ENCODE data around the gene ZNF667.
A peak's percentile ranks its signal among the peaks of the same experiment; 100 is the strongest.

The ZNF667 gene

DNA sequence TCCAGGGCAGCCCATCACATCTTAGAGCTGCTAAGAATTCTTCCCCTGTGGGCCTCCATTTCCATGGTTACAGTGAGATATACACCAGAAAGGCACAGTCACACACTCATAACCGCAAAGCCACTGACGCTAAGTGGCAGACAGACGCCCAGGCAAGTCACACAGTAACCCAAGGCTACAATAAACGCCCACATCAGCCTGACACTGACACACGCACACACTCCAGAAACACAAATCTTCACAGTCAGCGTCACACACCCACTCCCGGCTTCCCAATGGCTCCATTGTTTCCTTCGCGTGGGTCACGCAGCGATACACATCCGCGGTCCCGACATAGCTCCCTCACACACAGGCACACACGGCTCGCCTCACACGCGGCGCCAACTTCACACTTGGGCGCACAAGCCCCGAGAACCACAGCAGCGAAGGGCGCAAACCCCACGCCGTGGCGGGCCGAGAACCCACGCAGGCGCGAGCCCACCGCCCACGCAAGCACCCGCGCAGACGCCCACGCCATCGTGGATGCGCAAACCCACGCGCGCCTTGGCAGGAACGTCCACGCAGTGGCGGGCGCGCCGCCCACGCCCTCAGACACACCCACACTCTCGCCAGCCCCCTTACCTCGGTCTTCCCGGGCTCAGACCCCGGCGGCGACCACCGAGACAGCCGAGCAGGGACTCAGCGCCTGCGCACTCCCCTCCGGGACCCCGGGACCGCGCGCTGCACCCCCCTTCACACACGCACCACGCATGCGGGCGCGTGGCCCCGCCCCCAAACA, at the start of gene ZNF667:
ZNF667 (minus strand) TSS at position 695 of the 778 bp plus-strand sequence. CDS start 14,975 bp downstream, outside the sequence.
- no peak for DNase-seq (ENCODE audit: low read depth in 2 of 2)

DNA sequence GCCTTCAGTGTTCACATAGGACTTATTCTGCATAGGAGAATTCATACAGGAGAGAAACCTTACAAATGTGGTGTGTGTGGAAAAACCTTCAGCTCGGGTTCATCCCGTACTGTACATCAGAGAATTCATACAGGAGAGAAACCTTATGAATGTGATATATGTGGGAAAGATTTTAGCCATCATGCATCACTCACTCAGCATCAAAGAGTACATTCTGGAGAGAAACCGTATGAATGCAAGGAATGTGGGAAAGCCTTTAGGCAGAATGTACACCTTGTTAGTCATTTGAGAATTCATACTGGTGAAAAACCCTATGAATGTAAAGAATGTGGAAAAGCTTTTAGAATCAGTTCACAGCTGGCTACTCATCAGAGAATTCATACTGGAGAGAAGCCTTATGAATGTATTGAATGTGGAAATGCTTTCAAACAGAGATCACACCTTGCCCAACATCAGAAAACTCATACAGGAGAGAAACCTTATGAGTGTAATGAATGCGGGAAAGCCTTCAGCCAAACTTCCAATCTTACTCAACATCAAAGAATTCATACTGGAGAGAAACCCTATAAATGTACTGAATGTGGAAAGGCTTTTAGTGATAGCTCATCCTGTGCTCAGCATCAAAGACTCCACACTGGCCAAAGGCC, 48.2 kb upstream of the ZNF667 start:
- DNase-seq (ENCODE audit: low read depth in 2 of 2), result no peak

DNA sequence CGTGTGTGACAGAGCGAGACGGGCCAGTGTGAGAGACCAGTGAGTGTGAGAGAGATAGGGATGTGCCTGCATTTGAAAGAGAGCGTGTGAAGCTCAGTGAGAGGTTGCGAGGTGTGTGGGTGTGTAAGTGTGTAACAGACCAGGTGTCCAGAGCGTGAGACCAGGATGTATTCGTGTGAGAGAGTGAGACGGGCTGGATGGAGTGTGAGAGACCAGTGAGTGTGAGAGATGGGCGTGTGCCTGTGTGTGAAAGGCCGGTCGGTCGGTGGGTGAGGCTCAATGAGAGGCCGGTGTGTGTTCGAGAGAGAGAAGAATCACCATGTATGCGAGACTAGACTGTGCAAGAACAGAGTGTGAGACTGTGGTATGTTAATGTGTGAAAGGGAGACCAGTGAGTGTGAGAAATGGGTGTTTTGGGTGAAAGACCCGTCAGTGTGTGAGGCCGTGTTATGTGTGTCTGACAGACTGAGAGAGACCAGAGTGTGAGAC, 31.2 kb upstream of the ZNF667 start:
- DNase-seq (ENCODE audit: low read depth in 2 of 2), result no peak

DNA sequence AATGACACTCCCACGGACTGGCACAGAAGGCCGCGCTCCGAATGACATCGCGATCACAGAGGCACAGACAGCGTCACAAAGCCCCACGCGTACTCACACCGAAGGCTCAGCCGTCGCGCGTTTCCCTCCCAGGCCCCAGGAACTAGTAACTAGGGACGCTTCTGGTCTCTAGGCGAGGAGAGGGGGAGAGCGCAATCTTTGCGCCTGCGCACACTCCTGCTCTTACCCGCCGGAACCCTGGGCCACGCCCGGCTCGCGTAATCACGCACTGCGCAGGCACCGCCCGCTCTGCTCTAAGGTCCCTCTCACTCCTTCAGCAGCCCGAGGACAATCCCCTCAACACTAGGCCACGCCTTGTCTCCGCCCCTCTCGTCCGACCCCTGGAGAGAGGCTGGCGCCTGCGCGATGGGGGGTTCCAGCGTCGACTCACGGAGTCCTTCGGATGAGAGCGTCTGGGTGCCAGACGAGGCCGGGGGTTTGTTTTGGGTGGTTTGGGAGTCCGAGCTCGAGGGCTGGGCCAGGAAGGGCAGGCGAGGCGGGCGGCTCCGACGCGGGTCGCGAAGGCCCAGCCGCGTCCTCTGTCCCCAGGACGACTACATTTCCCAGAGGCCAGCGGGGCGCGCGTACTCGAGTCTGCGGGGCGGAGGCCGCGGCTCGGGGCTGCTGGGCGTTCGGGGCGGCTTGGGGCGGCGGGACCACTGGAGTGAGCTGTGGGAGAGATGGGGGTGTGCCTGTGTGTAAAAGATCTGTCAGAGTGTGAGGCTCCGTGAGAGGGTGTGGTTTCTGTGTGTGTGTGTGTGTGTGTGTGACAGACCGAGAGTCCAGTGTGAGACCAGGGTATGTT, 30.5 kb upstream of the ZNF667 start, which contains the start of gene ZNF471:
ZNF471 (plus strand) TSS at position 410 of the 844 bp plus-strand sequence. CDS start 3,717 bp downstream, outside the sequence.
- peak; percentile 58 to 71 for DNase-seq (ENCODE audit: low read depth in 2 of 2)

DNA sequence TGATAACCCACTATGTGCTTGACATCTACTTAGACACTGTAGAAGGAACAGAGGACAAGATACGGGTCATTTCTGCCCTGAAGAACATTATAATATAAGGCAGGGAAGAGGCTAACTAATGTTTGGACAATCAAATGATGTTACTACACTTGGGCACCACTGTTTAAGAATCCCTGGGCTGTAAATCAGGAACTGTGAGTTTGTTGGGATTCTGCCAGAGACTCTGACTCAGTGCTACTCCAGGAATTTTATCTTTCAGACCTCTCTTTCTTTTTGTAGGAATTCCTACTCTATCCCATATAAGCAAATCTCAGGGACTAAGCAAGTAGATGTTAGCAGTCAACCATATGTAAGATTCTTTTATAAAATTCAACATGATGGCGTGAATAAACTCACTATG, 27.4 kb upstream of the ZNF667 start:
- DNase-seq (ENCODE audit: low read depth in 2 of 2), result no peak

DNA sequence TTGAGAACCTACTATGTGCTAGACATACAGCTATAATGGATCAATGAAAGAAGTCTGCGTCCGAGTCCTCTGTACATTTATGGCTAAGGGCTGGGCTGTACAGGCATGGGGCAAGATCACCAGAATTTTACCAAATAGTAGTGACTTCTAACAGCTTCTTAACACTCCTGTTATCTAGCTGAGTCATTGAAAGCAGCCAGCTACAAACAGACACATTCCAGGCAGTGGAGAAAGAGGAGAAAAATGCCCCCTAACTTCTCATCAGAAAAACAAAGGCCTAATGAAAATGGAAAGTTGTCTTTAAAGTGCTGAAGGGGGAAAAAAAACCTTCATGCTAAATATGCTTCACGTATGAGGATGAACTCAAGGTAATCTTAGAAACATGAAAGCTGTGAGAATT, 14.3 kb upstream of the ZNF667 start:
- DNase-seq (ENCODE audit: low read depth in 2 of 2), result no peak

DNA sequence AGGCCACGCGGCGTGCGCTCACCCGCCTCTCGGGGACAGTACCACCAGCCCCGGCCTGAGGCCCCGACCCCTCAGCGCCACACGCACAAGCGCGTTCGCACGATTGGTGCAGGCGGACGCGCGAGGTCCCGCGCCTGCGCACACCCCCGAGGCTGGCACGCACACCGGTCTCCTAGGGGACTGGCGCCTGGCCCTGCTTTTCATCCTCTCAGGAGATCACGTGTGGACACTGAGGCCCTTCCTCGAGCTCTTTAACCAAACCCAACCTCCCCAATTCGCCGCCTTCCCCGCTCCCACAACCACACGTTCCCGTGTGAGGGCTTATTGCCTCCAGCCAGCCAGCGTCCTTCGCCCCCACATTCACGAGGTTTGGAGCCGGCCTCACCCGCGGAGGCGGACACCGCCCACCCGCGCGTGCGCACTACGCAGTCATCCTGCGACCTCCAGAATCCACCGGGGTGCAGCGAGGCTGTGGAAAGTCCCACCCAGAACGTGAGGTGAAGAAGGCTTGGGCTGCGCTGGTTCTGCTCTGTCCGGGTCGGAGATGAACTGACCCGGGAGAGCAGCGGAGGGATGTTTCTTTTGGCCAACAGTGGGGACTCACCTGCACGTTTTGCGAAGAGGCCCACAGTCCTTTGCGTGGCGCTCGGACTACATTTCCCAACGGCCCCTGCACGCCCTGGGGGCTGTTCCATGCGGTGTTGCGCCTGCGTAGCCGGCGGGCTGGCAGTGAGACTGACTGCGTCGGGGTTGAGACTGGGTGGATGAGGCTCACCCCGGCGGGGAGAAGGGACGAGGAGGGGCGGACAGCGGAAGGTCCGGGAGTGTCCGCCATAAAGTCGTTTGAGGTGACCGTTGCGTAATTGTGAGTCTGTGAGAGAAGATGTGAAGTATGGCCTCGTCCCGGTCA, 539 bp upstream of the ZNF667 start:
- peak; percentile 24 to 34 for DNase-seq (ENCODE audit: low read depth in 2 of 2)

DNA sequence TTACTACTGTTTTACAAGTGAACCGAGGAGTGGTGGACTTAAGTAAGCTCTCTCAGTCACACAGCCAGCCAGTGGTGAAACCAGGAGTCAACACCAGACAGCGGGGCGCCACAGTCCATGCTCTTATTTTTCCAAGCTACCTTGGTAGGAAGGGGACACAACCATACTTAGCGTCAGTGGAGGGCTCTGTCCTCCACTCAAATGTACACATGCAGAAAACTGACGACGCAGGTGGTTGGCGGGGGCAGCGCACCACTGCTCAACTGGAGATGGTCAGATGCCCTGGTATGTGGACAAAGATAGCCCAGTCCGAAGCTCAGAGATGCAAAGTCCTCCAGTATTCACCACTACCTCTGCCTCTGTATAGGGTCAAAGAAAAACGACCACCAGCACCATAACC, 1.1 kb downstream of the ZNF667 start:
- DNase-seq (ENCODE audit: low read depth in 2 of 2), result no peak

DNA sequence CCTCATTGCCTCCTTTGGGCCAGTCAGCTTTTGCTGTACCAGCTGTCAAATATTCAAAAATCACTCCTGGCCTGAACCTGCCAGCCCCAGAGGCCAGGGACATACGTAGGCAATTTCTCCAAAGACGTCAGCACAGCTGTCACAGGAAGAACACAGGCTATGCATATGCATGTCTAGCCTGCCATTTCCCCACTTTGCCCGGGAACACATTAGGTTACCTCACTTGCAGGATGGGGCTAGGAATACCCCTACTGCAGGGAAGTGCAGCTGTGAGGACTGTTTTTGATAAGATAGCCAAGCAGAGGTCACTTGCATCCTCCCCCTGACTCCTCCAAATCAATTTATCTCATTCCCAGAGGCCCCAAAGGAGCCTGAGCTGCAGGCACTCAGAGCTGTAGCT, 2.8 kb downstream of the ZNF667 start:
- no peak for DNase-seq (ENCODE audit: low read depth in 2 of 2)

DNA sequence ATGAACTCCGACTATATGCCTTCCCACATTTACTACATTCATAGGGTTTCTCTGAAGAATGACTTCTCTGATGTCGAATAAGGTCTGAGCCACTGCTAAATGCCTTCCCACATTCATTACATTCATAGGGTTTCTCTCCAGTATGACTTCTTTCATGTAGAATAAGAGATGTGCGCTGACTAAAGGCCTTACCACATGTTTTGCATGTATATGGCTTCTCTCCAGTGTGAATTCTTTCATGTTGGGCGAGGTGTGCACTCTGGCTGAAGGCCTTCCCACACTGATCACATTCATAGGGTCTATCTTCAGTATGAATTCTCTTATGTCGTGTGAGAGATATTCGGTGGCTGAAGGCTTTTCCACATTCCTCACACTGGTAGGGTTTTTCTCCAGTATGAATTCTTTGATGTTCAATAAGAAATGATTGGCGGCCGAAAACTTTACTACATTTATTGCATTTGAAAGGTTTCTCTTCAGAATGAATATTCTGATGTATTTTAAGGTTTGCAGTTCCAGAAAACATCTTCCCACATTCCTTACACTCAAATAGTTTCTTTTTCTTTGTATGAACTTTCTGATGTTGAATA, 35.8 kb downstream of the ZNF667 start:
- no peak for DNase-seq (ENCODE audit: low read depth in 2 of 2)

DNA sequence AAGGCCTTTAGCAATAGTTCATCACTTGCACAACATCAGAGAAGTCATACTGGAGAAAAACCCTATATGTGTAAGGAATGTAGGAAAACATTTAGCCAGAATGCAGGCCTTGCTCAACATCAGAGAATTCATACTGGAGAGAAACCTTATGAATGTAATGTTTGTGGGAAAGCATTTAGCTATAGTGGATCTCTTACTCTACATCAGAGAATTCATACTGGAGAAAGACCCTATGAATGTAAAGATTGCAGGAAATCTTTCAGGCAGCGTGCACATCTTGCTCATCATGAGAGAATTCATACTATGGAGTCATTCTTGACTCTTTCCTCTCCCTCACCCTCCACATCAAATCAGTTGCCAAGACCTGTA, 53.2 kb downstream of the ZNF667 start:
- no peak for DNase-seq (ENCODE audit: low read depth in 2 of 2)

DNA sequence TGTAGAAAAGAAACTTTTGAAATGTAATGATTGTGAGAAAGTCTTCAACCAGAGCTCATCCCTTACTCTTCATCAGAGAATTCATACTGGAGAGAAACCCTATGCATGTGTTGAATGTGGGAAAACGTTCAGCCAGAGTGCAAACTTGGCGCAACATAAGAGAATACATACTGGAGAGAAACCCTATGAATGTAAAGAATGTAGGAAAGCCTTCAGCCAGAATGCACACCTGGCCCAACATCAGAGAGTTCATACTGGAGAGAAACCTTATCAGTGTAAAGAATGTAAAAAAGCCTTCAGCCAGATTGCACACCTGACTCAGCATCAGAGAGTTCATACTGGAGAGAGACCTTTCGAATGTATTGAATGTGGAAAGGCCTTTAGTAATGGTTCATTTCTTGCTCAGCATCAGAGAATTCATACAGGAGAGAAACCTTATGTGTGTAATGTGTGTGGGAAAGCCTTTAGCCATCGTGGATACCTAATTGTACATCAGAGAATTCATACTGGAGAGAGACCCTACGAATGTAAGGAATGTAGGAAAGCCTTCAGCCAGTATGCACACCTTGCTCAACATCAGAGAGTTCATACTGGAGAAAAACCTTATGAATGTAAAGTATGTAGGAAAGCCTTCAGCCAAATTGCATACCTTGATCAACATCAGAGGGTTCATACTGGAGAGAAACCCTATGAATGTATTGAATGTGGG, 53.7 kb downstream of the ZNF667 start:
- DNase-seq (ENCODE audit: low read depth in 2 of 2), result no peak

DNA sequence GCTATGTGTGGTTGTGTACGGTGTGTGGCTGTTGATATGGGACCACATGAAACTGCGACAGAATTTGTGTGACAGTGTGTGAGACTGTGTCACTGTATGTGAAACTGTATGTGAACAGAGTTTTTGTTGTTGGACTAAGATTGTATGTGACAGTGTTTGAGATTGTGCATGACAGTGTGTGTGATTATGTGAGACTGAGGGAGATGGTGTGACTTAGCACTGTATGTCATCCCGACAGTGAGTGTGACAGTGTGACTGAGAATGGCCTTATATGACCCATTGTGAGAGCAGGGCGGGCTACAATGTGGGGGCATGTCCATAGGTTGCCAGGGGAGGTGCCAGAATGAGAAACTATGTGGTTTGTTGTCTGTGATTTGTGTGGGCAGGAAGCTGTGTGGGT, 72.1 kb downstream of the ZNF667 start:
- DNase-seq (ENCODE audit: low read depth in 2 of 2), result no peak

DNA sequence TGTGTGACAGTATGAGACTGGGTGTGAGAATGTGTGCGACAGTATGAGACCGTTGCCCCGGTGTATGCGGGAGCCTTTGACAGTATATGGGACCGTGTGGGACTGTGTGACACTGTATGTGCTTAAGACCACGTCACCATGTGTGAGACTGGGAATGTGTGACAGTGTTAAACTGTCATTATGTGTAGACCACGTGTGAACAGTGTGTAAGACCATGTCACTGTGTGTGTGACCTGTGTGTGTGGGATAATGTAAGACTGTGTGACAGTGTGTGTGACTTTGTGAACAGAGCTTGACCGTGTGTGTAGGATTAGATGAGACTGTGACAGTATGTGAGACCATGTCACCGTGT, 72.5 kb downstream of the ZNF667 start:
- DNase-seq (ENCODE audit: low read depth in 2 of 2), result no peak

DNA sequence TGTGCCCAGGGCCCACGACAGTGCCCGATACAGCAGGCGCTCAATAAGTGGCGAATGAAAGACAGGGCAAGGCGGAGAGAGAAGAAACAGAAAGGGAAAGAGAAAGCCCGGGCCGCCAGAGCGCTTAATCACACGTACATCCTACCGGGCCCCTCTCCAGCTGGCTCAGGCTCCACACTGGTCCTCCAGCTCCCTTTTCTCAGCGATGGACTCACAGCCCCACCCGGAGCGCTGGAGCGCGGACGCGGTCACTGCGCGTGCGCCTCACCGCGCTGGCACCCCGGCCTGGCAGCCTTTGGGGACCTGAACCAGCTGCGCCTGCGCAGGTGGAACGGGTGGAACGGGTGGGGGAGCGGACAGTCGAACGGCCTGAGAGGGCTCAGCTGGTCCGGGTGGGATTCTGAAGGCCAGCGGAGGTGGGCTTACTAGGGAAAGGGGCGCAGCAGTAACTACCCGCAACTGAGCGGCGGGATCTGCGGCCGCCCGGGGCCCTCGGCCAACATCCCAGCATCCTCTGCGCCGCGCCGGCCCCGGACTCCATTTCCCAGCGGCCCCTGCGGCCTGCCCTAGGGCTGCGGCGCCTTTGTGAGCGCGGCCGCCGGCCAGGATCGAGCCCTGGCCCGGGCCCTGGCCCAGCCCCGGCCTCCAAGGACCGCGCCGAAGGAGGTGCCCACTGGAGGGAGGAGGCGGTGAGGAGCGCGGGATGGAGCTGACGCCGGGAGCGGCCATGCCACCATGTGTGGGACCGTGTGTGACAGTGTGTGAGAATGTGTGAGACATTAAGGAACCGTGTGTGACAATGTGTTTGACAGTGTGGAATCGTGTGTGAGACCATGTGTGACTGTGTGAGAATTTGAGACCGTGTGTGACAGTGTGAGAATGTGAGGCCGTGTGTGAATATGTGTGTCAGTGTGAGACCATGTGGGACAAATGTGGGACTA, 73.1 kb downstream of the ZNF667 start, which contains the start of gene ZNF583:
ZNF583 (plus strand) TSS at position 569 of the 941 bp plus-strand sequence. CDS start 2,783 bp downstream, outside the sequence.
- peak; percentile 81 to 87 for DNase-seq (ENCODE audit: low read depth in 2 of 2)

DNA sequence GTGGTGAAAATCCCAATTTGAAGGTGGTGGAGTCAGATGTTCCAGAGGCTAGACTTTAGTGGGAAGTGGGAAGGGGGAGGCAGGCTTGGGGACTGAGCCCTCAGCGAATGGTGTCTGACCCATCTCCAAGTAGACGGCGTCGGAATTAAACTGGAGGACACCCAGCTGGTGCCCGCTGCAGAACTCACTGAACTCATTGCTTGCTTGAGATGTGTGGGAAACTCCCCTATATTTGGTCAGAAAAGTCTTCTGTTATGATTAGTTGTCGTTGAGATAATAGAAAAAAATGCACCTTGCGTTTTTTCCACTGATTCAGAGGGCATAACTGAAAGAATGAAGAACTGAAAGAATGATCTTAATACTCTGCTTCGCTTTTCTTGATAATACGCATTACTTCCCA, 73.9 kb downstream of the ZNF667 start:
- no peak for DNase-seq (ENCODE audit: low read depth in 2 of 2)

DNA sequence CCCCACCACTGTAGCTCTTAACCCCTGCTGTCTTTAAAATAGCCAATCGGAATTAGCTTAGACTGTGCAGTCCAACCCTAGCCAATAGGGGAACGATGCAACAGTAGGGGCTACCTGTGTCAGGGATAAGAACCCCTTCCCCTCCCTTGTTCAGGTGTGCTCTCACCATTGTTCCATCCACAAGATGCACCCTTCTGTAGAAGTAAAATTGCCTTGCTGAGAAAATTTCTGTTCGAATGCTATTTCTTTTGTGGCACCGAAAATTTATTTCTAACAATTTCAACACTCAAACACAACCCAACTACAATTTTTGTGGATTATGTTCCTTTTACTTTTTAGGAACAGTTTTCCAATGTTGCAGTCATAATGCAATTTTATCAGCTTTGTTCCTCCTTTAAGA, 76.7 kb downstream of the ZNF667 start:
- no peak for DNase-seq (ENCODE audit: low read depth in 2 of 2)

DNA sequence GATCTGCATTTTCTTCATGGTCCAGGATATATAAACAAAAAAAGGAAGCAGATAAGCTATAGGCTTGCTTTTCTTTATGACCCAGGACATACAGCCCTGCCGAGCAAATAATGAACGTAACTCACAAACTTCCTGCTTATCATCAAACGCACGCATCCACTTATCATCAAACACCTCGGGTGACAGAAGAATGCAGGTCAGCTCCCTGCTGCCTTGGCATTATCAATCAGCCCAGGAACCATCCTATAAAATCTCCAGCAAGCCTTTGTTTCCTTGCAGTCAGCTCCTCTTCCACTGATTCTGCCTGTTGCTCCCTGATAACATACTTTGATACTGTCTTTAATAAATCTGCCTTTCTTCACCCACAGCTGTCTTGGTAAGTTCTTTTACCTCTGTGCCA, 78.3 kb downstream of the ZNF667 start:
- DNase-seq (ENCODE audit: low read depth in 2 of 2), result no peak
